ENCODE data around the gene ALDH1B1. TPM values are rescaled to one million over a fixed set of nuclear protein-coding genes. Genes with fewer than 3 reads are reported as not detected.

ALDH1B1 gene
- total and polyA plus RNA-seq, 2 of the 13 experiments (the other 11 are each of a cell fraction or from before 2014, with no cell fraction given), result 45.1 to 125 TPM

- no peak for TF ChIP-seq ZNF646 (CRISPR knock-in tag; IDR thresholded peaks at IDR 0.05)
- no peak for TF ChIP-seq HOXA9 (CRISPR knock-in tag; IDR thresholded peaks at IDR 0.05; ENCODE audit: borderline replicate concordance)
- TF ChIP-seq ZNF687 (CRISPR knock-in tag; IDR thresholded peaks at IDR 0.05), result peak; percentile 82
- no peak for TF ChIP-seq THAP7 (CRISPR knock-in tag; IDR thresholded peaks at IDR 0.05)
- peak; percentile 98 for TF ChIP-seq MLX (CRISPR knock-in tag; IDR thresholded peaks at IDR 0.05)
- no peak for TF ChIP-seq ZMAT3 (CRISPR knock-in tag; conservative IDR thresholded peaks at IDR 0.05)
- TF ChIP-seq ZNF782 (CRISPR knock-in tag; IDR thresholded peaks at IDR 0.05; ENCODE audit: borderline replicate concordance), result peak; percentile 44; the same call in 1 of the 2 replicates
- TF ChIP-seq KDM3A (CRISPR knock-in tag; IDR thresholded peaks at IDR 0.05; ENCODE audit: low read depth), result peak; percentile 74; the same call in 1 of the 2 replicates
- TF ChIP-seq ZNF644 (CRISPR knock-in tag; IDR thresholded peaks at IDR 0.05; ENCODE audit: low read depth), result peak; percentile 57; the same call in 1 of the 2 replicates
- no peak for TF ChIP-seq ZNF3 (CRISPR knock-in tag; IDR thresholded peaks at IDR 0.05)
- TF ChIP-seq PHF5A (CRISPR knock-in tag; IDR thresholded peaks at IDR 0.05; ENCODE audit: low read depth, unreplicated experiment), result peak; percentile 93
- TF ChIP-seq RELA (CRISPR knock-in tag; IDR thresholded peaks at IDR 0.05), result 0 out of 2 replicates have a peak, but pooled peaks have one; percentile 84
- TF ChIP-seq IRF2 (CRISPR knock-in tag; IDR thresholded peaks at IDR 0.05), result peak; percentile 79
Measured at GRCh38 chr9:38380872-38381534, 11.5 kb upstream of the ALDH1B1 start (continued).

All from HepG2 (cell line).